NOMO-1 treated with dmso at 0.1 percent for 144 hours (cell line): ENCODE data around the gene SLC22A31.

Experiments
- DNase-seq: peaks from one replicate; lab custom pipeline; 2025; ENCODE audit not compliant: unreplicated experiment; lab: John Stamatoyannopoulos, UW

SLC22A31 gene

DNA sequence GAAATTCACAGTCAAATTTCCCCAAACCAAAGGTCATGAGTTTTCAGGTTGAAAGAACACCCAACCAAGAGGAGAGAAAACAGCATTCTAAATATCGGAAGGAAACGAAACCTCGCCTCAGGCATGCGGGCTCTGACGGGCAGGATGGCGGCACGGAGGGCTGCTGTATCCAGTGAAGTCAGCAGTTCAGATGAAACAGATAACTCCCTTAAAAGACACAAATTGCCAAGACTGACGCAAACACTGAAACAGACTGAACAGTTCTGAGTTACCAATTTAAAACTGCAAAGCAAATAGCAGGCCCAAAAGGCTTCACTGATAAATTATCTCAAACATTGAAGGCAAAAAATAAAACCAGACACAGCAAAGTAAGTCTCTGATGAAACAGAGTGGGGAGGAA, 49.4 kb downstream of the SLC22A31 start:
- no peak for DNase-seq

DNA sequence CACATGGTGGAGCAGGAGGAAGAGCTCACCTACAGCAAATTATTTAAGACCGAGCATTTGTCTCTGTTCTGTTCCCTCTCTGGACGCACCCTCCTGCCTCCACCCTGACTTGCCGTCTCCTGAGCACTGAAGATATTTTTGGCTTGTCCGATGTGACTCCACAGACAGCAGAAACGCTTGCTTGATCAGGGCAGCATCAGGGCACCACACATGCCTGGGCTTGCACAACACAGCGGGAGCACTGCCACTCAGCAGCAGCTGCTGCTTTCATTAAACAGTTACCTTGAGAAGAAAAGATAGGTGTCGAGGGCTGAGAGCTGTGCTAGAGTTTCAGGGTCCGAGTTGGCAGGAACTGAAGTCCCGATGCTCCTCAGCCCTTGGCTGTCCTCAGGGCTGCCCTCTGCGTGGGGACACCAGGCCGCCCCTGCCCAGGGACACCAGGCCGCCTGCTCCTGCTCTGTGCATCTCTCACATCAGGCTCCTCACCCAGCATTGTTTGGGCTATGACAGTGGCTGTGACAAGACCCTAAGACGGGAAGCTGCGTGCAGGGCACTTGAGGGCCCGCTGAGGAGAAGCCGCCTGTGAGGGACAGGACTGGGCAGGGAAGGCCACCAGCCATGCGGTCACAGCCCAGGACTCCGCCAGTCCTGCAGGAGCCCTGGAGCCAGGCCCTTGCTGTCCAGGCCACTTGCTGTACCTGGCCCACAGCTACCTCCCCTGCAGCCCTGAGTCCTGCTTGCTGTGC, 50.1 kb downstream of the SLC22A31 start:
- DNase-seq, result no peak

DNA sequence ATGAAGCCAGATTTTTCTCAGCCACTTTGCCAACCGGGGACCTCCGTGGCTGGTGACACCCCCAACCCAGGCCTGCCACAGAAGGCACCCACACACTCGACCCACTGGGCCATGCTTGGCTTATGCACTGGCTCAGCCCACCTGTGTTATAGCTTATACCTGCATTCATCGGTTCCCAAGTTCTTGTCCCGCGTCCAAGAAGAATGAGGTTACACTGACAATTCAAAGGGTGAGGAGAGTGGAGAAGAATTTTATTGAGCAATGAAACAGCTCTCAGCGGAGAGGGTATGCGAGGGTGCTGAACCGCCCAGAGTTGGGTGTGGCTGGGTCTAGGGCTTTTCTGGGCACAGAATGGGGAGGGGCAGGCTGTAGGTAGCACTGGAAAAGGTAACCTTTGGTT, 51.0 kb downstream of the SLC22A31 start:
- DNase-seq, result no peak

DNA sequence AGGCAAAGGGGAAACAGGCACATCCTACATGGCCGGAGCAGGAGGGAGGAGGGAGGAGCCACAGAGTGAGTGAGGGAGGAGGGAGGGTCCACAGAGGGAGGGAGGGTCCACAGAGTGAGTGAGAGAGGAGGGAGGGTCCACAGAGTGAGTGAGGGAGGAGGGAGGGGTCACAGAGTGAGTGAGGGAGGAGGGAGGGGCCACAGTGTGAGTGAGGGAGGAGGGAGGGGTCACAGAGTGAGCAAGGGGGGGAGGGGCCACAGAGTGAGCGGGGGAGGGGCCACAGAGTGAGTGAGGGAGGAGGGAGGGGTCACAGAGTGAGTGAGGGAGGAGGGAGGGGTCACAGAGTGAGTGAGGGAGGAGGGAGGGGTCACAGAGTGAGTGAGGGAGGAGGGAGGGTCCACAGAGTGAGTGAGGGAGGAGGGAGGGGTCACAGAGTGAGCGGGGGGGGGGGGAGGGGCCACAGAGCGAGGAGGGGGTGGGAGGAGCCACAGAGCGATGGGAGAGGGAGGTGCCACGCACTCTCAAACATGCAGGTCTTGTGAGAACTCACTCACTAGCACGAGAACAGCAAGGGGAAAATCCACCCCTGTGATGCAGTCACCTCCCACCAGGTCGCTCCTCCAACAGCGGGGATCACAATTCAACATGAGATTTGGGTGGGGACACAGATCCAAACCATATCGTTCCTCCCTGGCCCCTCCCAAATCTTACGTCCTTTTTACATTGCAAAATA, 53.1 kb downstream of the SLC22A31 start:
- DNase-seq, result no peak

DNA sequence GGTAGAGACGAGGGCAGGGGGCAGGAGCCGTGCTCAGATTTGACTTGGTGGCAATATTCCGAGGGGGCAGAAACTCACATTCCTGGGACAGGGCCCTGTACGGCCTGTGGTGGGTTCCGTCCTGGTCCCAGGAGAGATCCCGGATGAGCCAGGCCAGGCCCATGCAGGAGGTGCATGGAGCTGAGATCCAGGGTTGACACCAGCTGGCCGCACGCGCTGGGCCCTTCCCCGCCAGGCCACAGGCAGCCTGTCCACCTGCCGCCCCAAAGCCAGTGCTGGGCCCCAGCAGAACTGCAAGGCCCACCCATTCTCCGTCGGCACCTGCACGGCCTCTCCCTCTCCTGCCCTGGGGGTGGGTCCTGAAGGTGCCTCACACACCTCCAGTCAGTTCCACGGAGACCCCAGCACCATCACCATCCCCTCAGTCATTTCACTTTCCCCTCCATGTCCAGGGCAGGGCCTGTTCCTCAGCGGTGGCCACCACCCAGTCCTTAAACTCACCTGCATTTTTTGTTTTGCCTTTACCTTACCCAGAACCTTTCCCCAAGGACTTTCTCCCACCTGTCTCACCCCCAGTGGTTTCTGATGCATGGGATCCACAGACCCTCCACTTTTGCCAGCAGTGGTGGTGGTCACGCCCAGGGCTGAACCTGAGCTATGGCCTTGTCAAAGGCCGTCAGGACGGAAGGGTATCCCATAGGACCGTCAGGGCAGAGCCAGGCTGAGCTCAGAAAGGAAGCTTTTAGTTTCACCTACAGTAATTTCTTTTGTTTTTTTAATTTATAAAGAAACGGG, 53.9 kb downstream of the SLC22A31 start:
- DNase-seq, result no peak
